Vagina (tissue), 2 donors: ENCODE data around the gene EEF2K.

Source experiments
- CTCF ChIP-seq, 3 experiments: fragments of 450-650 bp in 2 of 3; fragments of 200-600 bp in 1 of 3; sonication (generic) in 1 of 3; IDR thresholded peaks; one replicate each; pipeline ENCODE4 v1.5.1; 2017 to 2019; ENCODE audit warnings: antibody characterized with exemption in 3 of 3, mild to moderate bottlenecking in 2 of 3, moderate library complexity in 2 of 3
- POLR2A ChIP-seq, 2 donors: fragments of 450-650 bp; IDR thresholded peaks; one replicate each; pipeline ENCODE4 v1.6.1; 2017; ENCODE audit warnings: antibody characterized with exemption in 2 of 2, mild to moderate bottlenecking in 2 of 2, moderate library complexity in 2 of 2

DNA sequence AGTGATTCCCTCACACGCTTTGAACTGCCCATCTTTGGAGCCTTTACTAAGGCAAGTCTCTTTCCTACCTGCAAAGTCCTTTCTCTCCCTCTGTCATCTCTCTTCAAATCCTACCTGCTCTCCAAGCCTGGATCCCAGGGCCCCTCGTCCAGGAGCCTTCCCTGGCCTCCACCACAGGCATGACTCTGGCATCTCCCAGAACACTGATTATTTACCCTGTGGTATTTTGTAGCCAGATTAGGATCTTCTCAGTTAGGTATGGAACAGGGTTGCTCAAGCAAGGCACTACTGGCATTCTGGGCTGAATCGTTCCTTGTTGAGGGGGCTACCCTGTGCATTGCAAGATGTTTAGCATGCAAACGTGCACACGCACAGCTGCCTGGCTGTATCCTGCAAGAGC lies 59.3 kb downstream of the EEF2K start:
- TF ChIP-seq CTCF (IDR thresholded peaks at IDR 0.05) (no peak), POLR2A (IDR thresholded peaks at IDR 0.05) (no peak)
